HG03378 (cell line): ENCODE results near the gene SKAP1.
"Not testable (repeated sequence)": the region's sequence is repeated elsewhere in the genome, so short reads cannot be mapped to it uniquely, and the experiment has no call there.

Experiments
- ATAC-seq: cut with Tn5 transposase; IDR thresholded peaks from one replicate; pipeline ENCODE4 v1.9.1; 2021; ENCODE audit warnings: mild to moderate bottlenecking, moderate library complexity; ENCODE audit not compliant: unreplicated experiment

Gene SKAP1

GRCh38 chr17:48374650-48375230 is 55.3 kb downstream of the SKAP1 start:
- no peak for ATAC-seq

- no peak for ATAC-seq
Observed at GRCh38 chr17:48373883-48374282, 56.1 kb downstream of the SKAP1 start.

- no peak for ATAC-seq
Observed at GRCh38 chr17:48373130-48373830, 56.7 kb downstream of the SKAP1 start.

GRCh38 chr17:48368967-48369366 is 61.0 kb downstream of the SKAP1 start:
- not testable (repeated sequence) for ATAC-seq

- no peak for ATAC-seq
Observed at GRCh38 chr17:48368352-48368908, 61.6 kb downstream of the SKAP1 start.

GRCh38 chr17:48363161-48363560 is 66.9 kb downstream of the SKAP1 start:
- no peak for ATAC-seq

- not testable (repeated sequence) for ATAC-seq
Observed at GRCh38 chr17:48360861-48361633, 69.0 kb downstream of the SKAP1 start.

GRCh38 chr17:48357779-48358602 is 72.0 kb downstream of the SKAP1 start:
- no peak for ATAC-seq

GRCh38 chr17:48356866-48357265 is 73.1 kb downstream of the SKAP1 start:
- ATAC-seq: no peak

GRCh38 chr17:48352630-48353029 is 77.4 kb downstream of the SKAP1 start:
- ATAC-seq: no peak

- ATAC-seq: no peak
Observed at GRCh38 chr17:48351911-48352332, 78.1 kb downstream of the SKAP1 start.

- no peak for ATAC-seq
Observed at GRCh38 chr17:48348352-48348751, 81.7 kb downstream of the SKAP1 start.

- ATAC-seq: no peak
Observed at GRCh38 chr17:48347177-48347576, 82.8 kb downstream of the SKAP1 start.

- no peak for ATAC-seq
Observed at GRCh38 chr17:48344251-48344650, 85.8 kb downstream of the SKAP1 start.

GRCh38 chr17:48340916-48341315 is 89.1 kb downstream of the SKAP1 start:
- ATAC-seq: no peak

GRCh38 chr17:48338720-48339119 is 91.3 kb downstream of the SKAP1 start:
- ATAC-seq: no peak

GRCh38 chr17:48337903-48338302 is 92.1 kb downstream of the SKAP1 start:
- not testable (repeated sequence) for ATAC-seq

GRCh38 chr17:48336986-48337385 is 93.0 kb downstream of the SKAP1 start:
- ATAC-seq: no peak

GRCh38 chr17:48335858-48336500 is 94.0 kb downstream of the SKAP1 start:
- ATAC-seq: no peak

GRCh38 chr17:48335146-48335784 is 94.7 kb downstream of the SKAP1 start:
- no peak for ATAC-seq
